ENCODE results near the gene SLIT2.

SLIT2 gene

DNA sequence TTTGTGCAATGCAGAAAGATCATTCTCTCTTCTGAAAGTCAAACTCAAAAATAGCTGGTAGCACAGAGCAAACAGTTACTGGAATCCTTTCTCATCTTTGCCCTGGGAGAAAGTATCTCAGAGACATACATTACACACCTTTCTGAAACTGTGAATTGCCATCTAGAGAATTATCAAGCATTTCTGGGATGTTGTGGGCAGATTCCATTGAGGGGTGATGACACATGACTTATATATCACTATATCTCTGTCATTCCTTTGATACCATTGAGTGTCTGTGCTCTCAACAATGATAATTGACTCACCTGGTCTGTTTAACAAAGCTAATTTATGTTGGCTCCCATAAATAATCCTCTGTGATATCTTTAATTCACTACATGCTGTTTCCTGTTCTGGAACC, 13.0 kb downstream of the SLIT2 start:
- TF ChIP-seq, protein P1, sequence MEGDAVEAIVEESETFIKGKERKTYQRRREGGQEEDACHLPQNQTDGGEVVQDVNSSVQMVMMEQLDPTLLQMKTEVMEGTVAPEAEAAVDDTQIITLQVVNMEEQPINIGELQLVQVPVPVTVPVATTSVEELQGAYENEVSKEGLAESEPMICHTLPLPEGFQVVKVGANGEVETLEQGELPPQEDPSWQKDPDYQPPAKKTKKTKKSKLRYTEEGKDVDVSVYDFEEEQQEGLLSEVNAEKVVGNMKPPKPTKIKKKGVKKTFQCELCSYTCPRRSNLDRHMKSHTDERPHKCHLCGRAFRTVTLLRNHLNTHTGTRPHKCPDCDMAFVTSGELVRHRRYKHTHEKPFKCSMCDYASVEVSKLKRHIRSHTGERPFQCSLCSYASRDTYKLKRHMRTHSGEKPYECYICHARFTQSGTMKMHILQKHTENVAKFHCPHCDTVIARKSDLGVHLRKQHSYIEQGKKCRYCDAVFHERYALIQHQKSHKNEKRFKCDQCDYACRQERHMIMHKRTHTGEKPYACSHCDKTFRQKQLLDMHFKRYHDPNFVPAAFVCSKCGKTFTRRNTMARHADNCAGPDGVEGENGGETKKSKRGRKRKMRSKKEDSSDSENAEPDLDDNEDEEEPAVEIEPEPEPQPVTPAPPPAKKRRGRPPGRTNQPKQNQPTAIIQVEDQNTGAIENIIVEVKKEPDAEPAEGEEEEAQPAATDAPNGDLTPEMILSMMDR (IDR thresholded peaks at IDR 0.05; ENCODE audit: low read length, missing control alignments), result no peak
- DNase-seq (ENCODE audit: low read depth), result no peak
- H3K4me3 ChIP-seq (replicated peaks; ENCODE audit: low read depth, low read length), result no peak overlapping the region

DNA sequence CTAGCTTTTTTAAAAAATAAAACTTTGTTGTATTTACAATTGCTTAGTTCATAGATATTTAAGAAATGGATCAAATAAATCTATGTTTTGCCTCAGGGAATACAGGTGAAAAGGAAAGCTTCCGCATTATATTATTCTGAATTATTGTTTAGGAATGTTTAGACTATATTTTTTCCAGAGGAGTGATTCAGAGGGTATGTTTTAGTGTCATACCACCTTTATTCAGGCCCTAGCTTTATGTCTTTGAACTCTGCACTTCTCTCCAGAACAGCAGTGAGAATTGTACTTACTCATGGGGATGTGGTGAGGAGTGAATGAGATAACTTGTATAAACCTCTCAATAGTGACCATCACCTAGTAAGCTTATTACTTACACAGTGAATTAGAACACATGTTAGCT, 14.0 kb downstream of the SLIT2 start:
- DNase-seq (ENCODE audit: low read depth), result no peak
- H3K4me3 ChIP-seq (replicated peaks; ENCODE audit: low read depth, low read length), result no peak overlapping the region
- TF ChIP-seq, protein P1 (IDR thresholded peaks at IDR 0.05; ENCODE audit: low read length, missing control alignments), result no peak

DNA sequence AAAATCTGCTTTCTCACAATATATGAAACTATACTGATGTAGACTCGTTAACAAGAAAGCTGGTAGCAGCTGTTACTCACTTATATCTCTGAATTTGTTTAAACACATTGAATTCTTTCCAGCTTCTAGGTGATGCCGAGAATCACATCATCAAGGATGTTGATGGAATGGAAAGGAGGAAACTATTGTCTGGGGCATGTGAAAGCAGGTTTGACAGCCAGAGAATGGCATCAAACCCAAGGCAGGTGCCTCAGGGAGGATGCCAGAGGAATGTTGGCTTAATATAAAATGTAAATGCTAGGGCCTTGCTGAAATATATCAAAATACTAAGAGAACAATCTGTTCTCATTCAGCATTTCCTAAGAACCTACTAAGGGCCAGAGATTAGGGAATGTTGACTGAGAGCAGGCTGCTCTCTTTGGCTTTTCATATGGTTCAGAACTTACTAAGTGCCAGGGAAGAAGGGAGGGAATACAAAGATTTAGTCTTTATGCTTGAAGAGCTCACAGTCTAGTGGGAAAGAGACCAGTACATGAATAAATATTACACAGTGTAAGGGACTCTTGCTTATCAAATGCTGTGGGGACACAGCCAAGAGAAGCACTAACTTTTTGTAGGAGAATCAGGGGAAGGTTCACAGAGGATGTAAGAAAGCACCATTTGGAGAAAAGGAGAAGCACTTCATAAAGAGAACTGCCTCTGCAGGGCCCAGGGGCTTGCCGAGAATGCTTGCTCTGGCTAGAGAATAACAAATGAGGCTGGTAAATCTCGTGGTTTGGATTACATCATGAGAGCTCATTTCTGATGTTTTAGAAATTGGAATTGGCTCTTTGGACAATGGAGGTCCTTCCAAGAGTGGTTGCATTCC, 14.7 kb downstream of the SLIT2 start:
- no peak for DNase-seq (ENCODE audit: low read depth)
- TF ChIP-seq, protein P1 (IDR thresholded peaks at IDR 0.05; ENCODE audit: low read length, missing control alignments), result no peak

DNA sequence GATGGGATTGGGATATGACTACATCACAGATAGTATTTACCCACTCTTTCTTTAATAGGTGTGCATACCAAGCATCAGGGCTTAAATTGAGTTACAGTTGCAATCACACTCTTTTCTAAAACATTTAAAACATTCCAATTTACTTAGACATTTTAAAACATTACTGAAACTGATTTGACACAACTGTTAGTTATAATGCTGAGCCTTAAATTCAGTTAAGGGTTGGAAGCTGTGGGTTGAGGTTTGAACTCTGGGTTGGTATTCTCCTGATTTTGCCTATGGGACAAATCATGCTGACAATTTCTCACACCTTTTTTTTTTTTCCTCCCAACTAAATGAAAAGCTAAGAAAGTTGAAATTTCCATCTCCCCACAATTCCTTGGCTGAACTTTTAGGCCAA, 16.3 kb downstream of the SLIT2 start:
- no peak overlapping the region for H3K4me3 ChIP-seq (replicated peaks; ENCODE audit: low read depth, low read length)
- TF ChIP-seq, protein P1 (IDR thresholded peaks at IDR 0.05; ENCODE audit: low read length, missing control alignments), result no peak
- no peak for DNase-seq (ENCODE audit: low read depth)

More for the DNA sequence above, 14.7 kb downstream of the SLIT2 start:
- H3K4me3 ChIP-seq (replicated peaks; ENCODE audit: low read depth, low read length), result no peak overlapping the region

DNA sequence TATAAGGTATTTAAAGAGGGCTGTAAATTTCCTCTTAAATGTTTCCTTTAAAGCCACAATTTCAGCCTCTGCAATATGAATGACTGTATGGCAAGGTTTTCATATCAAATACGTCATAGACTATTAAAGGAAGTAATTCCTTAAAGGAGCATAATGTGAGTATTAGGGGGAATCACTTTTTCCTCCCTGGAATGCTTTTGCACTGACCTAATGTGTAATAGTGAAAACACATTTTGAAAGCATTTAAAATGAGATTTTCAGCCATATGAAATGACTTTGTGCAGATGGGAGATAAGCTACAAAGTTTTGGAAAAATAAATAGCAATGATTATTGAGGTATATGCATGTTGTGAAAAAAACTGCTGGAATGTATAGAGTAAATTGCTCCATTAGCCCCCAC, 17.6 kb downstream of the SLIT2 start:
- no peak overlapping the region for H3K4me3 ChIP-seq (replicated peaks; ENCODE audit: low read depth, low read length)
- TF ChIP-seq, protein P1 (IDR thresholded peaks at IDR 0.05; ENCODE audit: low read length, missing control alignments), result no peak
- no peak for DNase-seq (ENCODE audit: low read depth)

DNA sequence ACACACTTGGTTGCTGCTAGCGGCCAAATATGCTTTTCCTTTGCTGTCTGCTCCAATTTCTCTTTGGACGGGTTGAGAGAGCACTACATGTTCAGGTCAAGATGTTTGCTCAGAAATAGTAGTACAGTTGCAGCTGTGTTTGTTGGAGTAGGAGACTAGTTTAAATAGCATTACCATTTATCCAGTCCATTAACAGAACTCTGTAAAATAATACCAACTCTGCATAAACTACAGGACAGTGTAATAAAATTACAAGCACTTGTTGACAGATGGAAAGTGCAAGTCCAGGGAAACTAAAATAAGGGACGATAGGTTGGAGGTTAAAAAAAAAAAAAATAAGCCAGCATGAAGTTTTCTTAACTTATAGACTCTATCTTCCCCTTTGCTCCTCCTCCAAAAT, 20.2 kb downstream of the SLIT2 start:
- no peak for DNase-seq (ENCODE audit: low read depth)
- TF ChIP-seq, protein P1 (IDR thresholded peaks at IDR 0.05; ENCODE audit: low read length, missing control alignments), result no peak
- no peak overlapping the region for H3K4me3 ChIP-seq (replicated peaks; ENCODE audit: low read depth, low read length)

DNA sequence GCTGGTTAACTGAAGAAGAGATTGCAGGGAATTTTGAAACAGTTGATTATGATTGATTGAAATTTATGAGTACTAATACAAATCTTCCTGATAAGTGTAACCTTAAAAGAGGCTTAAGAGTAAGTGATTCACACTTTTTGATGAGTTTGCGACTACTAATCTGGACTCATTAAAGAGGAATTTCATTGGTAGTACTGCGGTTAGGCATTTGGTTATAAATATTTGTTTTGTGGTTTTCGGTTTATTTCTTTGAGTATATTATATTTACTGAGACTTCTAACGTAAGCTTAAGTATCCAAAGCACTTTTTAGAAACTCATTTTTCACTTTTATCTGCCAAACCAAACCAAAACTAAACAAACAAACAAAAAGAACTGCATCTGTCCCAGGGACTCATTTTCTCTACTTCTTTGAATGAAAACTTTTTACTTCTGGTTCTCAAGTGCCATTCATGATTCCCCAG, 20.7 kb downstream of the SLIT2 start:
- no peak overlapping the region for H3K4me3 ChIP-seq (replicated peaks; ENCODE audit: low read depth, low read length)
- no peak for DNase-seq (ENCODE audit: low read depth)
- TF ChIP-seq, protein P1 (IDR thresholded peaks at IDR 0.05; ENCODE audit: low read length, missing control alignments), result no peak

Data from fibroblast of pulmonary artery (primary cell).